ENCODE results near the gene CD3D.

Gene CD3D

DNA sequence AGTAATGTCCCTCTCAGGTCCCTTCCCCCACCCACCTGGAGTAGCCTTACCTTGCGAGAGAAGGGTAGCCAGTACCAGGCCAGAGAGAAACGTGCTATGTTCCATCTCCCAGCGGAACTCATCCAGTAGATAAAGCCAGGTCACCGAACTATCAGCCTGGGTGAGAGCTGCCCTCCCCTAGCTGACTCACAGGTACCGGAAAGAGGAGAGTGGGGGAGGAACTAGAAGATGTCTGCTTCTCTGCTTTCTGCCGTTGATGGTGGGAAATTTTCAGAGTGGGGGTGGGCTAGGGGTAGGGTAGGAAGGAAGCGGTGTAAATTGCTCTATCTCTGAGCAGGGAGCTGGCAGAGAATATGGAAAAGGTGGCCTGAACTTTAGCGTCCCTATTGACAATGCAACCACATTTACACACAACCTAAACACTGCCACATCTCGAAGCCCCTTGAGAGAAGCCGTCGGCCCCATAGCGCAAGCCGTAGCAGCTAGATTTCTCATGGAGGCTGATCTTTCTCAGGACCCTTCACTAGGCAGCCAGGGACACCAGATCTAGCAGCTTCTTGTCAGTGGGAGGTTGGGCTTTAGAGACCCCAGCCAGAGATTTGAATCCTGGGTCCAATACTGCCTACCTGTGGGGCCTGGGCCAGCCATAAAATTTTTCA is at the start of gene CD3D:
Gene CD3D, minus strand, starts transcription at position 203 of the 659 bp plus-strand sequence. Its CDS starts 98 bp downstream, at position 105.
- no peak for DNase-seq

DNA sequence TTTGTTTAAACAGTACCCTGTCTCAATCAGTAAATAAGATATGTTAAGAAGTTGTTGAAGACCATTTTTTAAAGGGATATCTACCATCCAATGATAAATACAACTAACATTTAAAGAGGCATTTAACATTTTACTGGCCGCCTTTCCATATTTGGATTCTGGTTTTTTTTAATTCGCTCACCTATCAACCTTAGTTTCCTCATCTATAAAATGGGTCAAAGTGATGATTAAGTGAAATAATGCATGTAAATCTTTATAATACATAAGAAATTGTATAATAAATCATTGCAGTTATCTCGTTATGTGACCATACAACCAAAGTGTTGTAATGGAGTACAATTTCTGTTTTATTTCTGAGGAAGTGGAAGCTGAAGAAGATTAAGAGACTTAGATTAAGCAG is 41.2 kb upstream of the CD3D start:
- DNase-seq: no peak

DNA sequence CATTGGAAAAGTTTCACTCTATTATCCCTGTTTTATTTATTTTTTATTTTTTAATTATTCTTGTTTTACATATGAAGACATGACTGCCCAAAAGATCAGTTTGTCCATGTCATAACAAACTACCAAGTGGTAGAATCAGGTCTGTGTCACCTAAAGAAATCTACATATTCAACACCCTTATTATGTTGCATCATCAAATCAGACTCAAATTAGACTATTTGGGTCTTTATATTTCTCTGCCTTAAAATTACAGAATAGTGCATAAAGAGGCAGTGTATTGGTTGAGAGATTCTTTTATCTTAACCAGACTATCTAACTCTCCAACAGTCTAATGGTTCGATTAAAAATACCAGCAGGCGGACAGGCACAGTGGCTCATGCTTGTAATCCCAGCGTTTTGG is 40.4 kb upstream of the CD3D start:
- no peak for DNase-seq

DNA sequence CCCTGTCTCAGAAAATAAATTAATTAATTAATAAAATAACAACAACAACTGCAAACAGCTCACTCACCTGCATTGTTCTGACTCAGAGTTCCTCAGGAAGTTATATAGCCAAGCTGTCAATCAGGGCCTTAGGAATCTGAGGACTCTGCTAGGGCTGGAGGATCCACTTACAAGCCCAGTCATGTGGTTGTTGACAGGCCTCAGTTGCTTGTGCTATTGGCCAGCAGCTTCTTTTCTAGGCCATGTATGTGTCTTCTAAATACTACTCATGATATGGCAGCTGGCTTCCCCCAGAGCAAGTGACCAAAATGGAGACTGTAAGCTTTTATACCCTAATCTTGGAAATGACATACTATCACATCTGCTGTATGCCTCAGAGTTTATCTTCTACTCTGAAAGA is 38.1 kb upstream of the CD3D start:
- no peak for DNase-seq

DNA sequence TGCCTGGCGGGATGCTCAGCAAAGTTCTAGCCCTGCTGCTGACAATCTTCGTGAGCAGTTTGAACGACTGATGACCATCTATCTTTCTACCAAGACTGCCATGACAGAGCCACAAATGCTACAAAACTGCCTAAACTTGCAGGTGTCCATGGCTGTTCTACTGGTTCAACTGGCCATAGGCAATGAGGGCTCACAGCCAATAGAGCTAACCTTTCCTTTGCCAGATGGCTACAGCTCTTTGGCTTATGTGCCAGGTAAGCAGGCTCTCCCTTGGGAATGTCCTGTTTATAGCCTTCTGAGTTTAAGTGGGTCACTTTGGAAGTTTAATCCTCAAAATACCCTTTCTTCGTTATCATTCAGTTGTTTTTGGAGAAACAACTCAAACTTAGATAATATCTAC is 37.0 kb upstream of the CD3D start:
- no peak for DNase-seq

DNA sequence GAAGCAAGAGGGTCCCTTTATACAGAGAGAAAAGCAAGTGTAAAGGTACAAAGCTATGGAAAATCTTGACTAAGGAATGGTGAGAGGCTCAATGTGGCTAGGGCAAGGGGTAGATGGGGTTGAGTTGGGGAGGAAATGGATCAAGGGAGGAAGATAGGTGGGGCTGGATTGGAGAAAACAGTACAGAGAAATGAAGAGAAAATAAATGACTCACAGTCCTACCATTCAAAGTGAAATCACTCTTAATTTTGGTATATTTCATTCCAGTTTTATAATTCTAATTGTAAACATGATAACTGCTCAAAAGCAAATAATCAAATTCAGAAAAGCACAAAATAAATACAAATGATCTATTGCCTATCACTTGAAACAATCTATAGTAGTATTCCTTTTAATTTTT is 33.5 kb upstream of the CD3D start:
- DNase-seq: no peak

DNA sequence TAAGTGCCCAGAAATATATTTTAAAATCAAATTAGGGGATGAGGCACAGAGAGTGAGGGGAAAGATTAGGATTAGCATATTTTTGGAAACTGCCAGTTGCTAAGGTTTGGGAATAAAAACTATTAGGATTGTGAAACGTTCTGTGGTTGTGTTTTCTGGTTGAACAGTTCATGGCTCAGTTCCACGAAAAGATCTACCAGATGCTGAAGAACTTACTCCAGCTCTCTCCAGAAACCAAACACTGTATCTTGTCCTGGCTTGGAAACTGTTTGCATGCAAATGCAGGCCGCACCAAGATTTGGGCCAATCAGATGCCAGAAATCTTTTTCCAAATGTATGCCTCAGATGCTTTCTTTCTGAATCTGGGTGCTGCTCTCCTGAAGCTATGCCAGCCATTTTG is 32.2 kb upstream of the CD3D start:
- DNase-seq: no peak

DNA sequence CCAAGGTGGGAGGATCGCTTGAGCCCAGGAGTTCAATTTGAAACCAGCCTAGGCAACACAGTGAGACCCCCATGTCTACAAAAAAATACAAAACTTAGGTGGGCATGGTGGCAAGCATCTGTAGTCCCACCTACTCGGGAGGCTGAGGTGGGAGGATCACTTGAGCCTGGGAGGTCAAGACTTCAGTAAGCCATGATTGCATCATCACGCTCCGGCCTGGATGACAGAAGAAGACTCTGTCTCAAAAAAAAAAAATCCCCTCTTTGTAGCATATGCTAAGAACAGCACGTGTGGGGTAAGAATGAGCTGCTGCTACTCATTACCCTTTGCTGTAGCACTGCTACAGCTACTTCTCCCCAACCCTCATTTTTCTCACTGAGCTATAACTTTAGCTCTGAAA is 31.4 kb upstream of the CD3D start:
- DNase-seq: no peak

DNA sequence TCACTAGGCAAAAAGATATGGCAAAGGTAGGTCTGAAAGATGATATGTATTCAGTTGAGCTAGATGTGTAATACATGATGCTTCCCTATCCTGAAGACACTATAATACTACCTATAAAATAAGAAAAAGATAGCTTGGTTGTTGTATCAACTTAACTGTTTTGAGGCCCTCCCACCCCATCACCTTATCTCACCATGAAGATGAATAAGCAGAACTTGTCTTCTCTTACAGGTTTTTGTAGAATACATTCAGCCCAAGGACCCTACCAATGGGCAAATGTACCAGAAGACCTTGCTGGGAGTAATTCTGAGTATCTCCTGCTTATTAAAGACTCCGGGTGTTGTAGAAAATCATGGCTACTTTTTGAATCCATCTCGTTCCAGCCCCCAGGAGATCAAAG is 30.8 kb upstream of the CD3D start:
- no peak for DNase-seq

DNA sequence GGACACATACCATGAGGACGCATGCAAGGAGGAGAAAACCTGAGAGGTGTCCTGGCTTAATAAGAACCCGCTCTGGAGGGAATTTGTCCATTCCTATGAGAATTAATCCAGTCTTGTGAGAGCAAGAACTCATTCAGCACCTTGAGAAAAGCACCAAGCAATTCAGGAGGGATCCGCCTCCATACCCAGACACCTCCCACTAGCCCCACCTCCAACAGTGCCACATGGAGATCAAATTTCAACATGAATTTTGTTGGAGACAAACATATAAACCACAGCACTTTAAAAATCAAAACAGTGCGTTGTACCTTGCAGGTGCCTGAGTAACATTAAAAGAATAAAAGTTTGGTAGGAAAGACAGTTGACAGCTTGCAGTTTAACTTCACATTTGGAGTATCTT is 28.3 kb upstream of the CD3D start:
- no peak for DNase-seq

DNA sequence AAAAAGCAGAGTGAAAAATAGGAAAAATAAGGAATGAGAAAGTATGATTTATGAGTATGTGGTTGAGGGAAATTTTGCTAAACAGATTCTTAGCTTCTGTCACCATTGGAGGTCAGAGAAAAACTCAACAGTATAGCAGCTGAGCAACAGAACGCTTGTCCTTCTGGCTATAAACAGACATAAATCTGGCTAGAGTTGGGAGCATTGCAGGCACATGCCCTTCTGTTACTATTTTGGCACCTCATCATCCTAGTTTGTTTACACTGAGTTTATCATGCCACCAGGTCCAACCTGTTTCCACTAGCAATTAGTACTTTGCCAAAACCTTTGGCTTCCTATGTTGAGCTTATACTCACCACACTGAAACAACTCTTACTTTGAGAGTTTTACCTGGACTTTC is 23.8 kb upstream of the CD3D start:
- DNase-seq: no peak

DNA sequence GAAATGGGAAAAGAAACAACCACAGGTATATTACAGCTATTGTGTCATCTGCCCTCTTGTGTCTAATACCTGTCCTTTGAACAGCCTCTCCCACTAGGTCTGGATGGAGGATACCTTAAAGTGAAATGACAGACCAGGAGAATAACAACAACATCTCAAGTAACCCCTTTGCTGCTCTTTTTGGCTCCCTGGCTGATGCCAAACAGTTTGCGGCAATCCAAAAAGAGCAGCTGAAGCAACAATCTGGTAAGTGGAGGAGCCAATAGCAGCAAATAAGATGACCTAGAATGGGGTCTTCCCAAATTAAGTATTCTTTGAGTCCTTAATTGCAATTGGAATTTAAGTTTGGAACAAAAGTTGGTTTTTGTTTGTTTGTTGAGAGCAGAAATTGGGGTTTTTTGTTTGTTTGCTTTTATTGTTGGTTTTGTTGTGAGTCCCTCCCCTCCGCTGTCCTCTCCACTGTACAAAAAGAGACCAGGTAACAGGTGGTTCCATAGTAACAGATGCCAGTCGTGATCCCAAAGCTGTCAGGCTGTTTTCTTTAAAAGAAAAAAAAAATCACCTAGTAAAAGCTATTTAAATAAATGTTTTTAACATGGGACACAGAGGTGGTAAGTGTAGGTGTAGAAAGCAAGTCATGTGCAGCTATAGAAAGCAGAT is 22.6 kb upstream of the CD3D start:
- no peak for DNase-seq

DNA sequence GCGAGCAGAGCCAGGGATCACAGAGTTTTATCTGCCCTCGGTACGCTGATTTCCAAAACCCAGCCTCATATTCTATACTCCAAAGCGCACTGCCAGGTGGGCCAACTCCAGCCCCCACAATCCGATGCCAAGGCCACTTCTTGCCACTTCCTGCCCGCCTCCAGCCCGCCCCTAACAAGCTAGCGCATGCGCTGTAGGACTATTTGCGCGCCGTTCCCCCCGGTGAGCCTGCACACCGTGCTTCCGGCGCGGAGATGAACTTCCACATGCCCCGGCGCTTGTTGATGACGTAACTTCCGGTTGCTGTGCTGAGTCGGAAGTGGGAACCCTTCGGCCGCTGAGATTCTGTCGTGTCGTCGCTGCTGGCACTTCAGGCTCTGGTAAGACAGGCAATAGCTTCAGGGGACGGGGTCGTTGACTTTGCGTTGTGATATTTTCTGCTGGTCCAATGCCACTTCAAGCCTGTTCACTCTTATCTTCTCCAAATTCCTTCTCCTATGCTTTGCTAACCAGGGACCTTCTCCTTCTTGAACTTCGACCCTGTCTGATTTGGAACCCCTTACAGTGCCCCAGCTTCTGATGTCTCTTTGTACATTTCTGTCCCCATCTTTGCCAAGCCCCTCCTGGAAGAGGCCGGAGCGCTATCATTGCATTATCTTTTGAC is 16.9 kb upstream of the CD3D start, which contains the start of gene UBE4A:
Gene UBE4A, plus strand, starts transcription at position 306 of the 664 bp plus-strand sequence. CDS start 5,481 bp downstream, outside the sequence.
- DNase-seq: peak; percentile 96

DNA sequence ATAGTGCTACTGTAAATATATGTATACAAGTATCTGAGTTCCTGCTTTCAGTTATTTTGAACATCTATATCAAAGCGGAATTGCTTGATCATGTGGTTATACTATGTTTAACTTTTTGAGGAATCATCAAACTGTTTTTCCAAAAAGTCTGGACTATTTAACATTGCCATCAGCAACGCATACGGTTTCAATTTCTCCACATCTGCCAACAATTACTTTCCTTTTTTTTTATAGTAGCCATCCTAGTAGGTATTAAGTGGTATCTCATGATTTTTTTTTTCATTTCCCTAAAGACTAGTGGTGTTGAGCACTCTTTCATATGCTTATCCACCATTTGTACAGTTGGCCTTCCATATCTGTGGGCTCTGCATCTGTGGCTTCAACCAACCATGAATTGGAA is 15.6 kb upstream of the CD3D start:
- DNase-seq: no peak

DNA sequence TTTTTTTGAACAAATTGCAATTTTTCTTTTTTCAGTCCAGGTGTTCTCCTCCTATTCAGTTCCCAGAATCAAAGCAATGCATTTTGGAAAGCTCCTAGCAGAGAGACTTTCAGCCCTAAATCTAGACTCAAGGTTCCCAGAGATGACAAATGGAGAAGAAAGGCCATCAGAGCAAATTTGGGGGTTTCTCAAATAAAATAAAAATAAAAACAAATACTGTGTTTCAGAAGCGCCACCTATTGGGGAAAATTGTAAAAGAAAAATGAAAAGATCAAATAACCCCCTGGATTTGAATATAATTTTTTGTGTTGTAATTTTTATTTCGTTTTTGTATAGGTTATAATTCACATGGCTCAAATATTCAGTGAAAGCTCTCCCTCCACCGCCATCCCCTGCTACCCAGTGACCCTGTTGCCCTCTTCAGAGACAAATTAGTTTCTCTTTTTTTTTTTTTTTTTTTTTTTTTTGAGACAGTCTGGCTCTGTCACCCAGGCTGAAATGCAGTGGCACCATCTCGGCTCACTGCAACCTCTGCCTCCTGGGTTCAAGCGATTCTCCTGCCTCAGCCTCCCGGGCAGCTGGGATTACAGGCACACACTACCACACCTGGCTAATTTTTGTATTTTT is 10.7 kb upstream of the CD3D start:
- peak; percentile 45 for DNase-seq

DNA sequence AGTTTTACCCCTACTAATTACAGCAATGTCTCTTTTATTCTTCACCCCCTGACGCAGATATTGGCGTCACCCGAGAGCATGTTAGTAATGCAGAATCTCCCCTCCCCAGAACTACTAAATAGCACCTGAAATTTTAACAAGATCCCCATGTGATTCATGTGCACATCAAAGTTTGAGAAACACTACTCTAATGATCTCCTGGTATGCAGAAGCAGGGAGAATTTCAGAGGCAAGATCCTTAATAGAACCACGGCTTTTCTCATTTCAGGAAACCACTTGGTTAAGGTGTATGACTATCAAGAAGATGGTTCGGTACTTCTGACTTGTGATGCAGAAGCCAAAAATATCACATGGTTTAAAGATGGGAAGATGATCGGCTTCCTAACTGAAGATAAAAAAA is 7.0 kb upstream of the CD3D start:
- DNase-seq: no peak

DNA sequence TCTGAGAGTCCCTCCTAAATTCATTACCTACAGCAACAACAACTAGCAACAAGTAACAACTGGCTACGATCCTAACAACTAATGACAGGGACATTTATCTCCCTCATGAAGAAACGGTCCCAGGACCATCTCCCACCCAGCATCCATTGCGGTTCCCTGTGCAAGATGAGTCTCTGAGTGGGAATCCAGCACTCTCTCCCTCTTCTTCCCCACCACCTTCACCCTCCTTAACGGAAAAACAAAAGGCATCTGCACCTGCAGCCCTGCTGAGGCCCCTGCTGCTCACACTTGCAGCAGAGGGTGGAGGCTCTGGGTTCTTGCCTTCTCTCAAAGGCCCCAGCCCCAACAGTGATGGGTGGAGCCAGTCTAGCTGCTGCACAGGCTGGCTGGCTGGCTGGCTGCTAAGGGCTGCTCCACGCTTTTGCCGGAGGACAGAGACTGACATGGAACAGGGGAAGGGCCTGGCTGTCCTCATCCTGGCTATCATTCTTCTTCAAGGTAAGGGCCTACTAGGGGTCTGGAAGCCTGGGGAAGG is 1.5 kb upstream of the CD3D start, which contains the start of gene CD3G:
Gene CD3G, plus strand, starts transcription at position 364 of the 535 bp plus-strand sequence. Its CDS starts 80 bp downstream, at position 444.
- no peak for DNase-seq

DNA sequence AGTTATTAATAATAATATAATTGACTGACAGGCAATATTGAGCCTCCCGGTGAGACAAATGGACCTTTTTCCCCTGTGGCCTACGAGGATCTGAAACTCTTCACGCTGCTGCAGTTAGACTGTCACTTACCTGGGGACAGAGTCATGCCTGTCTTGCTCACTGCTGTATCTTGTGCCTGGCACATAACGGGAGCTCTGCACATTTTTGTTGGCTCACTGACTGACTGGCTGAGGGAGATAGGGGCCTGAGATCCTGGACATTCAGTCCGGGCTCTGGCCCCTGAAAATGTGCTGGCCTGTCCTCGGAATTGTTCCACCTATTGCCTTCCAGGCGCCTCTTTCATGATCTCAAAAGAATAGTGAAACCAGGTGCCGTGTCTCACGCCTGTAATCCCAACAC is 743 bp upstream of the CD3D start:
- no peak for DNase-seq

DNA sequence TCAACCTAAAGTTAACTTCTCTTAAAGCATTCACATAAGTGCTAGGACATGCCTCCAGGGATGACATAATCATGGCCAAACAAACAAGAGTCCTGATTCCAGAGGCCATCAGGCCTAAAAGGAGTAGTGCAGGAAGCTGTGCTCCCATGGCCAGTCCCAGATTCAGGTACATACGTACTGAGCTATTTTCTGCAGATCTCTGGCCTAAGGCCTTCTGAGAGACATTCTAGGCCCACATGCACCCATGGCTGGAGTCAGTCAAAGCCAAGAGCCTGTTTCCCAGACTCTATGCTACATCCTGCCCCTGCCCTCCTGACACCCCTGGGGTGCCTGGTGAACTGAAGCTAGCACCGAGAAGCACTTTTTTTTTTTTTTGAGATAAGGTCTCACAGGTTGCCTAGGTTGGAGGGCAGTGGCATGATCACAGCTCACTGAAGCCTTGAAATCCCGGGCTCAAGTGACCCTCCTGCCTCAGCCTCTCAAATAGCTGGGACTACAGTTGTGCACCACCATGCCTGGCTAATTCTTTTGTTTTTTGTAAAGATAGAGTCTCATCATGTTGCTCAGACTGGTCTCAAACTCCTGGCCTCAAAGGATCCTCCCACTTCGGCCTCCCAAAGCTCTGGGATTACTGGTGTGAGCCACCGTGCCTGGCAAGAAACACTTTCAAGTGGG is 553 bp downstream of the CD3D start:
- DNase-seq: no peak

DNA sequence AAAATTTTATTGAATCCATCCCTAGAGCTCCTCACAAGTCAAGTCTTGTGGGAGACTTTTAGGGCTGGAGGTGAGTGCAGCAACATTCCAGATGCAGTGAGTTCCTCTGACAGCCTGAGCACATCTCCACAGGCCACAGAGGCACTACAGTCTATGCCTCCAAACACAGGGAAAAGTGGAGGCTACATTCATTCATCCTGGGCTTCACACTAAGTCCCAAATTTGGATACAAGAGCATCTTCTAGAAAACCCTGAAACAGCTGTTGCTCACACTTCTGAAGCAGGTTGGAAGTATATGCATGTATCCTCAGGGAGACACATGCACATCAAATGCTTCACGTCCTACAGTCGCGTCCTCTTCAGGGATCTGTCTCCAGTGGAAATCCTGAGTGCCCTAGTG is 1.2 kb downstream of the CD3D start:
- DNase-seq: no peak

DNA sequence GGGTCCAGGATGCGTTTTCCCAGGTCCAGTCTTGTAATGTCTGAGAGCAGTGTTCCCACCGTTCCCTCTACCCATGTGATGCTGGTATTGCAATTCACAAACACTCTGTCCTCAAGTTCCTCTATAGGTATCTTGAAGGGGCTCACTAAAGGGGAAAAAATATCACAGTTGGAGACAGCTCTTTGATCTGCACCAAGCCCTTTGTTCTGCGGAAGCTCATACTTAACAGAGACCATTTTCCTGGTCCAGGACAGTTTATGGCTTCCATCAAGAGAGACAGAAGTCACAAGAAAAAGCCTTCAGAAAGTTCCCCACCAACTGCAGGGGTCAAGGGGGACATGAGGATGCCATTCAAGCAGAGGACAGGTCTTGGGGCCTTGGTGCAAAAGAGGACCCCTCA is 2.1 kb downstream of the CD3D start:
- no peak for DNase-seq

DNA sequence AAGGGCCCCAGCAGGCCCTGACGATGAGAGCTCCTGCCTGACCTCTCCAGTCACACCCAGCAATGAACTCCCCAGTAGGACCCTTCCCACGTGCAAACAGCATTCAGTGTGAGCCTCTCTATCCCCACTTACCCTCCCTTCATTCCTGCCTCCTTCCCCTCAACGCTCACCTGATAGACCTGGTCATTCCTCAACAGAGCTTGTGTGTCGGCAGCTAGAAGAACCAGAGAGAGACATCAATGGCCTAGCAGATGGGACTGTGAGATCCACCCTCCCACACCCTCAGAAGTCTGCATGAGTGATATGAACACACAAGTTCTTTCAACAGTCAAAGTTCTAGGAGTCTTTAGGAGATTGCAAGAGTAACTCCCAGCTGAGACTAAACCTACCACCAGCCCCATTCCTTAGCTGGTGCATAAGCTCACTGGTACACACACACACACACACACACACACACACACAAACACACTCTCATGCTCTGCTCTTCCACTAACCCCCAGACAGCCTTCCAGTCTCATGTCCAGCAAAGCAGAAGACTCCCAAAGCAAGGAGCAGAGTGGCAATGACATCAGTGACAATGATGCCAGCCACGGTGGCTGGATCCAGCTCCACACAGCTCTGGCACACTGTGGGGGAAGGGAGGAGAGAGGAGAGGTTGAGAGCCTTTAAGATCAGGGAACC is 3.1 kb downstream of the CD3D start:
- no peak for DNase-seq

Data from NCI-H1105 treated with DMSO at 0.1 percent for 48 hours (cell line).